HCT116 (cell line): ENCODE measurements around the gene PI16. TPM values are rescaled to one million over a fixed set of nuclear protein-coding genes. Genes with fewer than 3 reads are reported as not detected.

ENCODE experiments used
- ATAC-seq: fragments of 200-7000 bp; cut with Tn5 transposase; 2 replicates; pipeline ENCODE4 v1.9.1; 2020; ENCODE audit warnings: mild to moderate bottlenecking, moderate library complexity
- BruUV-seq: library from RNA; stranded (reverse); fragments of 400-500 nt; replicated peaks from 2 replicates; lab custom pipeline; 2021; lab: Mats Ljungman, UMichigan
- CTCF ChIA-PET: fragments of 300-600 bp; sonication (Branson Sonifier 250); formaldehyde crosslinking; loops from one replicate; lab custom pipeline; 2021; ENCODE audit warnings: antibody characterized with exemption; lab: Charles Lee
- POLR2A ChIA-PET: fragments of 300-600, 350-600 bp; sonication (Branson Sonifier 250); formaldehyde crosslinking; loops from one replicate; lab custom pipeline; 2021; ENCODE audit warnings: antibody characterized with exemption; lab: Charles Lee
- RAD21 ChIA-PET, 2 experiments: fragments of 300-600 bp; sonication (Branson Sonifier 250); formaldehyde crosslinking; loops; one replicate each; lab custom pipeline; 2023; ENCODE audit warnings: low total read pairs in 2 of 2; ENCODE audit not compliant: uncharacterized antibody in 2 of 2, unreplicated experiment in 2 of 2, low non-redundant PET in 1 of 2; lab: Charles Lee
- DNase-seq: peaks from one replicate; pipeline ENCODE4 v3.0.0-alpha.2; 2010; ENCODE audit warnings: low read depth, low spot score
- H2AFZ ChIP-seq: fragments of 200-600 bp; shearing (Covaris generic), sonication (generic); 2 replicates; pipeline ENCODE4 v1.6.1; 2017; ENCODE audit warnings: low read depth, mixed run types, mixed read lengths, antibody characterized with exemption, low read length; ENCODE audit not compliant: poor library complexity, severe bottlenecking
- H3K27ac ChIP-seq: 2 replicates; pipeline ENCODE4 v1.5.1; 2012; ENCODE audit warnings: low read depth, low read length
- H3K27me3 ChIP-seq: fragments of 200-600 bp; sonication (generic); 2 replicates; pipeline ENCODE4 v1.6.1; 2016; ENCODE audit warnings: mixed run types, low read length, mixed read lengths; ENCODE audit not compliant: insufficient read depth
- H3K36me3 ChIP-seq, 2 experiments: fragments of 200-500 bp in 1 of 2; fragments of 200-600 bp in 1 of 2; sonication (Bioruptor generic) in 1 of 2; sonication (generic) in 1 of 2; 2 replicates each; pipeline versions ENCODE4 v1.5.1 to v1.6.1; 2014 to 2016; ENCODE audit warnings: low read length in 2 of 2, inconsistent platforms in 1 of 2, mixed read lengths in 1 of 2, mixed run types in 1 of 2; ENCODE audit not compliant: insufficient read depth in 2 of 2, control insufficient read depth in 1 of 2
- H3K4me1 ChIP-seq, 2 experiments: fragments of 200-600 bp in 1 of 2; sonication (generic) in 1 of 2; 2 replicates each; pipeline versions ENCODE4 v1.5.1 to v1.6.1; 2012 to 2017; ENCODE audit warnings: low read length in 2 of 2, inconsistent platforms in 1 of 2, mild to moderate bottlenecking in 1 of 2, mixed read lengths in 1 of 2, mixed run types in 1 of 2, moderate library complexity in 1 of 2; ENCODE audit not compliant: insufficient read depth in 2 of 2, control insufficient read depth in 1 of 2
- H3K4me2 ChIP-seq: fragments of 200-600 bp; sonication (generic); 2 replicates; pipeline ENCODE4 v1.6.1; 2017; ENCODE audit warnings: mixed run types, low read length, mixed read lengths
- H3K4me3 ChIP-seq, 2 experiments: fragments of 200-600 bp in 1 of 2; sonication (generic) in 1 of 2; replicated peaks in 1 of 2; 2 replicates each; pipeline ENCODE4 v1.5.1; 2011 to 2016; ENCODE audit warnings: low read length in 2 of 2, control low read depth in 1 of 2, low read depth in 1 of 2, mild to moderate bottlenecking in 1 of 2, mixed read lengths in 1 of 2, mixed run types in 1 of 2
- H3K79me2 ChIP-seq: fragments of 200-600 bp; sonication (generic); 2 replicates; pipeline ENCODE4 v1.6.1; 2017; ENCODE audit warnings: mild to moderate bottlenecking, mixed run types, low read length, moderate library complexity, mixed read lengths; ENCODE audit not compliant: insufficient read depth
- H3K9ac ChIP-seq: fragments of 200-600 bp; sonication (generic); 2 replicates; pipeline ENCODE4 v1.6.1; 2016; ENCODE audit warnings: low read length, mixed read lengths
- H3K9me2 ChIP-seq: fragments of 200-600 bp; sonication (generic), shearing (Covaris generic); 2 replicates; pipeline ENCODE4 v1.6.1; 2017; ENCODE audit warnings: mixed run types, mild to moderate bottlenecking, moderate library complexity; ENCODE audit not compliant: insufficient read depth
- H3K9me3 ChIP-seq, 2 experiments: fragments of 200-500 bp in 1 of 2; fragments of 200-600 bp in 1 of 2; sonication (Bioruptor generic) in 1 of 2; sonication (generic) in 1 of 2; 2 replicates each; pipeline ENCODE4 v1.6.1; 2014 to 2017; ENCODE audit warnings: low read length in 2 of 2, mixed read lengths in 2 of 2, inconsistent platforms in 1 of 2, low read depth in 1 of 2, mild to moderate bottlenecking in 1 of 2, mixed run types in 1 of 2, moderate library complexity in 1 of 2; ENCODE audit not compliant: control insufficient read depth in 1 of 2, insufficient read depth in 1 of 2
- H4K20me1 ChIP-seq: fragments of 200-600 bp; sonication (generic), shearing (Covaris generic); 2 replicates; pipeline ENCODE4 v1.6.1; 2017; ENCODE audit warnings: mixed run types, mild to moderate bottlenecking, moderate library complexity; ENCODE audit not compliant: insufficient read depth
- ATF3 ChIP-seq: IDR thresholded peaks from 2 replicates; pipeline ENCODE4 v1.6.1; 2012
- CBX3 ChIP-seq: IDR thresholded peaks from 2 replicates; pipeline ENCODE4 v1.6.1; 2012; ENCODE audit warnings: low read depth
- CEBPB ChIP-seq: IDR thresholded peaks from 2 replicates; pipeline ENCODE4 v1.6.1; 2012; ENCODE audit warnings: low read depth
- EGR1 ChIP-seq: IDR thresholded peaks from 2 replicates; pipeline ENCODE4 v1.6.1; 2012; ENCODE audit warnings: low read depth
- ELF1 ChIP-seq: IDR thresholded peaks from 2 replicates; pipeline ENCODE4 v1.6.1; 2012; ENCODE audit warnings: low read depth, borderline replicate concordance
- EZH2phosphoT487 ChIP-seq: fragments of 200-600 bp; IDR thresholded peaks from 2 replicates; pipeline ENCODE4 v1.6.1; 2018; ENCODE audit warnings: antibody characterized with exemption, borderline replicate concordance
- FOSL1 ChIP-seq: IDR thresholded peaks from 2 replicates; pipeline ENCODE4 v1.6.1; 2012; ENCODE audit warnings: low read depth
- JUND ChIP-seq: IDR thresholded peaks from 2 replicates; pipeline ENCODE4 v1.6.1; 2012
- POLR2A ChIP-seq: IDR thresholded peaks from 2 replicates; pipeline ENCODE4 v1.7.0; 2011; ENCODE audit warnings: borderline replicate concordance; ENCODE audit not compliant: insufficient read depth, insufficient read length; ENCODE audit errors: extremely low read depth
- RAD21 ChIP-seq: IDR thresholded peaks from 2 replicates; pipeline ENCODE4 v1.6.1; 2012; ENCODE audit warnings: low read depth, mild to moderate bottlenecking
- SRF ChIP-seq: IDR thresholded peaks from 2 replicates; pipeline ENCODE4 v1.6.1; 2012; ENCODE audit warnings: low read depth
- TCF7L2 ChIP-seq: IDR thresholded peaks from 2 replicates; pipeline ENCODE4 v1.7.0; 2011; ENCODE audit warnings: borderline replicate concordance, inconsistent platforms; ENCODE audit not compliant: insufficient read depth, insufficient read length; ENCODE audit errors: extremely low read depth
- YY1 ChIP-seq: IDR thresholded peaks from 2 replicates; pipeline ENCODE4 v1.6.1; 2011; ENCODE audit warnings: low read length, low read depth, moderate library complexity, mild to moderate bottlenecking; ENCODE audit not compliant: insufficient replicate concordance; ENCODE audit errors: extremely low read depth
- ZNF274 ChIP-seq: fragments of 200-500 bp; sonication (Bioruptor generic); IDR thresholded peaks from 2 replicates; pipeline ENCODE4 v1.6.1; 2014; ENCODE audit warnings: mild to moderate bottlenecking, low read depth, low read length, inconsistent platforms
- intact Hi-C: fragments of 100-400 bp; cut with micrococcal nuclease; formaldehyde crosslinking; loops from 2 replicates; pipeline ENCODE4 v1.10.0; 2022
- total RNA-seq: library from RNA; stranded (reverse); gene quantifications from one replicate; pipeline ENCODE4 v1.2.1, GENCODE V29; 2021; ENCODE audit not compliant: unreplicated experiment
- TF ChIP-seq, protein P1 (sequence below): IDR thresholded peaks from 2 replicates; pipeline ENCODE4 v1.6.1; 2012; ENCODE audit warnings: low read depth
- TF ChIP-seq, protein P2 (sequence below): IDR thresholded peaks from 2 replicates; pipeline ENCODE4 v1.6.1; 2012

Gene PI16
- total RNA-seq, 1 experiment from 2014 or later = 0.59 TPM

DNA sequence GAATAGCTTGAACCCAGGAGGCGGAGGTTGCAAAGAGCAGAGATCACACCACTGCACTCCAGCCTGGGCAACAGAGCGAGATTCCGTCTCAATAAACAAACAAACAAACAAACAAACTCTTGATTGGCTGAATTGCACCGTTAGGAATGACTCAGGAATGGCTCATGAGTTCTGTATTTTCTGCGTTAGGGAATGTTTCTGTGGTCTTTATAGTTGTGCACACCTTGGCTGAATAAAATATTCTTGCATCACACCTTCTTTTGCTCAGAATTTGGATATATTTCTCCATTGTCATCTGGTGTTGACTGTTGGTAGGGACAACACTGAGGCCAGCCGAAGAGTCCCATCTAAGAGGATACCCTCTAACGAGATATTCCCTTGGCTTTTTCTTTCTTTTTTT lies 19.6 kb upstream of the PI16 start (continued):
- no peak for TF ChIP-seq RAD21

- Histone ChIP-seq H3K9me2 (no peaks in the 10 kb centered on the region), H3K4me3 (no peak overlapping the region), H4K20me1 (no peaks in the 10 kb centered on the region), H2AFZ (no peak overlapping the region), H3K4me1 (peaks cover 0 to 9% of the 10 kb centered on the region in 2 experiments; a peak in 2 of 4 replicates), H3K27ac (no peak overlapping the region), H3K27me3 (no peaks in the 10 kb centered on the region), H3K9ac (no peak overlapping the region), H3K9me3 (no peaks in the 10 kb centered on the region), H3K36me3 (no peaks in the 10 kb centered on the region), H3K79me2 (no peaks in the 10 kb centered on the region), H3K4me2 (no peak overlapping the region)
- no TSS peak for BruUV-seq
- intact Hi-C loops = no loop called here
- DNase-seq (no peak), ATAC-seq (no peak)
- ChIA-PET RAD21 (no interaction called here), POLR2A (no interaction called here), CTCF (no interaction called here)
- TF ChIP-seq JUND = no peak
- no peak for TF ChIP-seq CEBPB
- TF ChIP-seq EZH2phosphoT487 = no peak
- TF ChIP-seq YY1 = no peak
- no peak for TF ChIP-seq ATF3
- TF ChIP-seq, protein P1, sequence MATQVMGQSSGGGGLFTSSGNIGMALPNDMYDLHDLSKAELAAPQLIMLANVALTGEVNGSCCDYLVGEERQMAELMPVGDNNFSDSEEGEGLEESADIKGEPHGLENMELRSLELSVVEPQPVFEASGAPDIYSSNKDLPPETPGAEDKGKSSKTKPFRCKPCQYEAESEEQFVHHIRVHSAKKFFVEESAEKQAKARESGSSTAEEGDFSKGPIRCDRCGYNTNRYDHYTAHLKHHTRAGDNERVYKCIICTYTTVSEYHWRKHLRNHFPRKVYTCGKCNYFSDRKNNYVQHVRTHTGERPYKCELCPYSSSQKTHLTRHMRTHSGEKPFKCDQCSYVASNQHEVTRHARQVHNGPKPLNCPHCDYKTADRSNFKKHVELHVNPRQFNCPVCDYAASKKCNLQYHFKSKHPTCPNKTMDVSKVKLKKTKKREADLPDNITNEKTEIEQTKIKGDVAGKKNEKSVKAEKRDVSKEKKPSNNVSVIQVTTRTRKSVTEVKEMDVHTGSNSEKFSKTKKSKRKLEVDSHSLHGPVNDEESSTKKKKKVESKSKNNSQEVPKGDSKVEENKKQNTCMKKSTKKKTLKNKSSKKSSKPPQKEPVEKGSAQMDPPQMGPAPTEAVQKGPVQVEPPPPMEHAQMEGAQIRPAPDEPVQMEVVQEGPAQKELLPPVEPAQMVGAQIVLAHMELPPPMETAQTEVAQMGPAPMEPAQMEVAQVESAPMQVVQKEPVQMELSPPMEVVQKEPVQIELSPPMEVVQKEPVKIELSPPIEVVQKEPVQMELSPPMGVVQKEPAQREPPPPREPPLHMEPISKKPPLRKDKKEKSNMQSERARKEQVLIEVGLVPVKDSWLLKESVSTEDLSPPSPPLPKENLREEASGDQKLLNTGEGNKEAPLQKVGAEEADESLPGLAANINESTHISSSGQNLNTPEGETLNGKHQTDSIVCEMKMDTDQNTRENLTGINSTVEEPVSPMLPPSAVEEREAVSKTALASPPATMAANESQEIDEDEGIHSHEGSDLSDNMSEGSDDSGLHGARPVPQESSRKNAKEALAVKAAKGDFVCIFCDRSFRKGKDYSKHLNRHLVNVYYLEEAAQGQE = no peak
- TF ChIP-seq FOSL1 = no peak
- TF ChIP-seq, protein P2, sequence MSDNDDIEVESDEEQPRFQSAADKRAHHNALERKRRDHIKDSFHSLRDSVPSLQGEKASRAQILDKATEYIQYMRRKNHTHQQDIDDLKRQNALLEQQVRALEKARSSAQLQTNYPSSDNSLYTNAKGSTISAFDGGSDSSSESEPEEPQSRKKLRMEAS = no peak
- no peak for TF ChIP-seq ZNF274
- no peak for TF ChIP-seq SRF
- TF ChIP-seq EGR1 = no peak
- no peak for TF ChIP-seq POLR2A
- TF ChIP-seq ELF1 = no peak
- no peak for TF ChIP-seq RAD21
- TF ChIP-seq CBX3 = no peak
- no peak for TF ChIP-seq TCF7L2
Measured at GRCh38 chr6:36936824-36937223, 17.7 kb upstream of the PI16 start.
